K562 (cell line): ENCODE data around the gene CEP128. TPM values are rescaled to one million over a fixed set of nuclear protein-coding genes. Genes with fewer than 3 reads are reported as not detected.

ENCODE experiments used
- ARID4B ChIP-seq: sonication (generic); formaldehyde crosslinking; IDR thresholded peaks from 2 replicates; pipeline ENCODE4 v1.8.0; 2022; ENCODE audit warnings: mild to moderate bottlenecking, missing genetic modification reagents
- BRD9 ChIP-seq: fragments of 450-650 bp; IDR thresholded peaks from 2 replicates; pipeline ENCODE4 v1.6.1; 2018; ENCODE audit warnings: low read depth; ENCODE audit not compliant: partially characterized antibody
- C11orf30 ChIP-seq: fragments of 450-650 bp; IDR thresholded peaks from 2 replicates; pipeline ENCODE4 v1.6.1; 2016; ENCODE audit warnings: low read depth, mild to moderate bottlenecking
- DLX4 ChIP-seq: fragments of 250-450 bp; sonication (Bioruptor Pico); IDR thresholded peaks from 2 replicates; pipeline ENCODE4 v1.6.1; 2021; ENCODE audit warnings: mild to moderate bottlenecking
- KLF16 ChIP-seq: IDR thresholded peaks from 2 replicates; pipeline ENCODE4 v1.6.1; 2016; ENCODE audit warnings: antibody characterized with exemption
- MAZ ChIP-seq, 2 experiments: fragments of 450-650 bp in 1 of 2; sonication (generic) in 1 of 2; formaldehyde crosslinking; IDR thresholded peaks in 1 of 2; conservative IDR thresholded peaks in 1 of 2; 2 replicates each; pipeline versions ENCODE4 v1.4.0 to v1.5.0; 2020; ENCODE audit warnings: mild to moderate bottlenecking in 1 of 2, missing genetic modification reagents in 1 of 2
- MECOM ChIP-seq: fragments of 250-450 bp; sonication (Bioruptor Pico); IDR thresholded peaks from 2 replicates; pipeline ENCODE4 v1.8.0; 2022; ENCODE audit warnings: inconsistent platforms
- PHB2 ChIP-seq: fragments of 450-650 bp; IDR thresholded peaks from 2 replicates; pipeline ENCODE4 v1.6.1; 2017; ENCODE audit warnings: low read depth
- RBM25 ChIP-seq: fragments of 200-400 bp; formaldehyde crosslinking; IDR thresholded peaks from 2 replicates; pipeline ENCODE4 v1.6.1; 2018; ENCODE audit warnings: low read length, low read depth, moderate library complexity; ENCODE audit not compliant: severe bottlenecking
- WHSC1 ChIP-seq: IDR thresholded peaks from one replicate; pipeline ENCODE4 v1.6.1; 2012; ENCODE audit warnings: low read length, control low read depth, inconsistent platforms
- ZBTB17 ChIP-seq: fragments of 450-650 bp; formaldehyde crosslinking; IDR thresholded peaks from 2 replicates; pipeline ENCODE4 v1.4.0; 2020; ENCODE audit warnings: mild to moderate bottlenecking
- ZBTB43 ChIP-seq: sonication (generic); formaldehyde crosslinking; IDR thresholded peaks from 2 replicates; pipeline ENCODE4 v1.8.0; 2023; ENCODE audit warnings: mild to moderate bottlenecking, missing genetic modification reagents
- ZNF140 ChIP-seq: fragments of 250-450 bp; sonication (Bioruptor Pico); IDR thresholded peaks from 2 replicates; pipeline ENCODE4 v1.8.0; 2021; ENCODE audit warnings: moderate library complexity, mild to moderate bottlenecking, inconsistent platforms
- ZNF3 ChIP-seq: fragments of 250-450 bp; sonication (Bioruptor Pico); IDR thresholded peaks from 2 replicates; pipeline ENCODE4 v1.5.0; 2021; ENCODE audit warnings: mild to moderate bottlenecking, moderate library complexity
- polyA plus RNA-seq, 8 experiments: library from polyadenylated mRNA; depleted of rRNA in 4 of 8; stranded (reverse) in 5 of 8; unstranded in 3 of 8; fragments of >200 nt; fragmentation: Nextera tagmentation in 2 of 8; fragmentation: Illumina TruSeq in 1 of 8; extraction: Ambion mirVana in 2 of 8; extraction: Trizol in 1 of 8; gene quantifications; 2 replicates each; pipeline versions ENCODE4 v1.2.1 to v1.2.3, GENCODE V29; 2011 to 2014; ENCODE audit warnings: inconsistent platforms in 1 of 8, missing spikeins in 1 of 8
- total RNA-seq, 7 experiments: library from RNA; depleted of rRNA in 6 of 7; stranded (reverse); fragments of >200 nt in 6 of 7; fragmentation: Illumina TruSeq in 2 of 7; extraction: Trizol in 2 of 7; gene quantifications; 2 replicates each; pipeline versions ENCODE4 v1.2.1 to v1.2.3, GENCODE V29; 2011 to 2021; ENCODE audit warnings: low replicate concordance in 1 of 7

Gene CEP128
- total and polyA plus RNA-seq, 9 of the 15 experiments (the other 6 are each of a cell fraction or from before 2014, with no cell fraction given), result 2.3 to 9.2 (median 4.6) TPM

- TF ChIP-seq ZBTB43 (CRISPR knock-in tag), result no peak
- no peak for TF ChIP-seq BRD9
- no peak for TF ChIP-seq ZNF3 (CRISPR knock-in tag)
- TF ChIP-seq ZBTB17, result no peak
- no peak for TF ChIP-seq MAZ (CRISPR knock-in tag; conservative IDR thresholded peaks at IDR 0.05 in 1 of 2, IDR thresholded peaks at IDR 0.05 in 1 of 2)
- TF ChIP-seq ARID4B (CRISPR knock-in tag), result no peak
- no peak for TF ChIP-seq RBM25
- TF ChIP-seq DLX4 (CRISPR knock-in tag), result no peak
- TF ChIP-seq KLF16, result no peak
- TF ChIP-seq PHB2, result no peak
- TF ChIP-seq MECOM (CRISPR knock-in tag), result no peak
- TF ChIP-seq C11orf30, result no peak
- TF ChIP-seq WHSC1, result no peak
- TF ChIP-seq ZNF140, result no peak
Observed at GRCh38 chr14:80637756-80638619, 303.6 kb downstream of the CEP128 start (continued).
